ENCODE results near the gene LALBA. TPM values are rescaled to one million over a fixed set of nuclear protein-coding genes. Genes with fewer than 3 reads are reported as not detected.
"Not testable (repeated sequence)": the region's sequence is repeated elsewhere in the genome, so short reads cannot be mapped to it uniquely, and the experiment has no call there.

The LALBA gene
- total RNA-seq, 1 experiment from 2014 or later, result not detected

DNA sequence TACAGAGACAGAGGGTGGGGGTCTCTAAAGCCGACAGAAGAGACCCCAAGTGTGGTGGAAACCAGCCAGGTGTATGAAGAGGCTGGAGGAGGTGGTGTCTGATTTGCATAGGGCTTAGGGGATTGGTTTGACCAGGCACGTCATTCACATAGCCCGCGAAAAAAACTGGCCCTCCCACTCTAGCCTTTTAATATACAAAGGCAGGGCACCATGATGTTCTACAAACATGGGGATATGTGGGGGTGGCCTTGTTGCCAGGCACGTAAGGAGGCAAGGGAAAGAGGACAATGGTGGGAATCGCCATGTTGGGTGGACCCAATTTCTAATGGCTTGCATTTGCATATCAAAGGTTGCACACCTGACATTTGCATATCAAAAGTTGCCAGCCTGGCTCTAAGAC, 13.2 kb downstream of the LALBA start:
- no peaks in the 10 kb centered on the region for H3K4me1 ChIP-seq (replicated peaks)
- no peaks in the 10 kb centered on the region for H3K9me3 ChIP-seq (replicated peaks)
- H3K27ac ChIP-seq, result no peak overlapping the region
- H3K36me3 ChIP-seq, result no peaks in the 10 kb centered on the region
- no peaks in the 10 kb centered on the region; the same call in 1 of the 2 replicates for H3K27me3 ChIP-seq (replicated peaks)
- H3K4me3 ChIP-seq, result no peak overlapping the region
- DNase-seq (ENCODE audit: low read depth in 1 of 2, low spot score in 2 of 2), result no peak

DNA sequence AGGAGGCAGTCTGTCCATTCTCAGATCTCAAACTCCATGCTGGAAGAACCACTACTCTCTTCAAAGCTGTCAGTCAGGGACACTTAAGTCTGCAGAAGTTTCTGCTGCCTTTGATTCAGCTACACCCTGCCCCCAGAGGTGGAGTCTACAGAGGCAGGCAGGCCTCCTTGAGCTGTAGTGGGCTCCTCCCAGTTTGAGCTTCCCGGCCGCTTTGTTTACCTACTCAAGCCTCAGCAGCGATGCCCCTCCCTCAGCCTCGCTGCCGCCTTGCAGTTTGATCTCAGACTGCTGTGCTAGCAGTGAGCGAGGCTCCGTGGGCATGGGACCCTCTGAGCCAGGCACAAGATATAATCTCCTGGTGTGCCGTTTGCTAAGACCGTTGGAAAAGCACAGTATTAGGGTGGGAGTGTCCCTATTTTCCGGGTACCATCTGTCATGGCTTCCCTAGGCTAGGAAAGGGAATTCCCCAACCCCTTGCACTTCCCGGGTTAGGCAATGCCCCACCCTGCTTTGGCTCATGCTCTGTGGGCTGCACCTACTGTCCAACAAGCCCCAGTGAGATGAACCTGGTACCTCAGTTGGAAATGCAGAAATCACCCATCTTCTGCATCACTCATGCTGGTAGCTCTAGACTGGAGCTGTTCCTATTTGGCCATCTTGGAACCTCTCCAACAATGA, 16.0 kb downstream of the LALBA start:
- not testable (repeated sequence) for H3K9me3 ChIP-seq (replicated peaks); H3K27me3 ChIP-seq (replicated peaks); H3K4me1 ChIP-seq (replicated peaks); H3K36me3 ChIP-seq; H3K27ac ChIP-seq; DNase-seq (ENCODE audit: low read depth in 1 of 2, low spot score in 2 of 2); H3K4me3 ChIP-seq

DNA sequence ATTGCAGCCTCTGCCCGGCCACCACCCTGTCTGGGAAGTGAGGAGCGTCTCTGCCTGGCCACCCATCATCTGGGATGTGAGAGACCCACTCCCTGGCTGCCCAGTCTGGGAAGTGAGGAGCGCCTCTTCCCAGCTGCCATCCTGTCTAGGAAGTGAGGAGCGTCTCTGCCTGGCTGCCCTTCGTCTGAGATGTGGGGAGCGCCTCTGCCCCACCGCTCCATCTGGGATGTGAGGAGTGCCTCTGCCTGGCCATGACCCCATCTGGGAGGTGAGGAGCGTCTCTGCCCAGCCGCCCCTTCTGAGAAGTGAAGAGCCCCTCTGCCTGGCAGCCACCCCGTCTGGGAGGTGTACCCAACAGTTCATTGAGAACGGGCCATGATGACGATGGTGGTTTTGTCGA, 18.2 kb downstream of the LALBA start:
- H3K36me3 ChIP-seq; DNase-seq (ENCODE audit: low read depth in 1 of 2, low spot score in 2 of 2); H3K4me1 ChIP-seq (replicated peaks); H3K9me3 ChIP-seq (replicated peaks); H3K27ac ChIP-seq; H3K4me3 ChIP-seq; H3K27me3 ChIP-seq (replicated peaks): not testable (repeated sequence)

DNA sequence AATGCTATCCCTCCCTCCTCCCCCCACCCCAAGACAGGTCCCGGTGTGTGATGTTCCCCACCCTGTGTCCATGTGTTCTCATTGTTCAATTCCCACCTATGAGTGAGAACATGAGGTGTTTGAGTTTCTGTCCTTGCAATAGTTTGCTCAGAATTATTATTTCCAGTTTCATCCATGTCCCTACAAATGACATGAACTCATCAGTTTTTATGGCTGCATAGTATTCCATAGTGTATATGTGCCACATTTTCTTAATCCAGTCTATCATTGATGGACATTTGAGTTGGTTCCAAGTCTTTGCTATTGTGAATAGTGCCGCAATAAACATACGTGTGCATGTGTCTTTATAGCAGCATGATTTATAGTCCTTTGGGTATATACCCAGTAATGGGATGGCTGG, 22.8 kb downstream of the LALBA start:
- H3K27me3 ChIP-seq (replicated peaks); DNase-seq (ENCODE audit: low read depth in 1 of 2, low spot score in 2 of 2); H3K9me3 ChIP-seq (replicated peaks); H3K4me3 ChIP-seq; H3K27ac ChIP-seq; H3K4me1 ChIP-seq (replicated peaks); H3K36me3 ChIP-seq: not testable (repeated sequence)

DNA sequence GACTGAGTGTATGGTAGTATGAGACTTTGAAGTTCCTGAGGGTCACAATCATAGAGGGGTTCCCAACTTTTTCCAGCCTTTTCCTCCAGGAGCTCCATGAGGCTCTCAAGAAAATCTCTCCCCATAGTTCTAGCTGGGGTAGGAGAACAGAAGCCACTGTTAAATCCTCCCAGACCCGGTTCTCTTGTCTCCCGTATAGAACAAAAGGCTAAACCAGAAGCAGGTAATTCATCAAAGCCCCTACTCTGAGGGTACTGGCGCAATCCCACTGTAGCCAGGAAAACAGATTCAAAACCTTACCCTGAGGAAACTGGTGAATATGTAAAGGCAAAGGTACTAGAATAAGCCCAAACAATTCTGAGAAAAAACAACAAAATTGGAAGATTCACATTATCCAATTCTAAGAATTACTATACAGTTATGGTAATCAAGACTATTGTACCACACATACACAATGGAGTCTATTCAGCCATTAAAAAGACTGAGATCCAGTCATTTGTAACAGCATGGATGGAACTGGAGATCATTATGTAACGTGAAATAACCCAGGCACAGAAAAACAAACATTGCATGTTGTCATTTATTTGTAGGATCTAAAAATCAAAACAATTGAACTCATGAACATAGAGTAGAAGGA, 23.9 kb downstream of the LALBA start:
- no peak overlapping the region for H3K27ac ChIP-seq
- H3K9me3 ChIP-seq (replicated peaks), result no peaks in the 10 kb centered on the region
- H3K27me3 ChIP-seq (replicated peaks), result peaks cover 4% of the 10 kb centered on the region; the same call in 1 of the 2 replicates
- H3K36me3 ChIP-seq, result no peaks in the 10 kb centered on the region
- H3K4me3 ChIP-seq, result no peak overlapping the region
- no peak for DNase-seq (ENCODE audit: low read depth in 1 of 2, low spot score in 2 of 2)
- no peaks in the 10 kb centered on the region for H3K4me1 ChIP-seq (replicated peaks)

DNA sequence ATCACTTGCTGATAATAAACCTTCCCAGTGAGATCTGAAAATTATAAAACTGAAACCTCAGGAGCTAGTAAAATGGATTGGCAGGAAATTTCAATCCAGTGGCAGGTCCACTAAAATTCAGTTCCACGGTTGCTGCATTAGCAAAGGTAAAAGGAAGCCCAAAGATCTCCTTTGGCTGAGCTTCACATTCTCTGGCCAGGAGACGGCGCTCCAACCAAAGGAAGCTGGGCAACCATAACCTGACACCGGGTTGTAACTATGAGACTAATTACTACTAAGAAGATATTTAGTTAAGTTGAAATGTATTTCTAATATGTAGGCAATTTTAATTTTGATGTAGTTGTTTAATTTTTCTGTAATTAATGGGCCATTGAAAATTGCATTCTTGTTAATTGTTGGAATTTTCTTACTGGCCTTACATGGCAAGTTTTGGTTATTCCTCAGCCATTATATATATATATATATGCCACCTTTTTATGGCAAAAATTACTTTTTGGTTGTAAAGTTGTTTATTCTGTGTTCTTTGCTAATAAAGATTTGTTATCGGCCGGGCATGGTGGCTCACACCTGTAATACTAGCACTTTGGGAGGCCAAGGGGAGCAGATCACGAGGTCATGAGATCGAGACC, 27.4 kb downstream of the LALBA start:
- Histone ChIP-seq H3K27me3 (replicated peaks) (peaks cover 4% of the 10 kb centered on the region; the same call in 1 of the 2 replicates), H3K9me3 (replicated peaks) (no peaks in the 10 kb centered on the region), H3K27ac (no peak overlapping the region), H3K36me3 (no peaks in the 10 kb centered on the region), H3K4me1 (replicated peaks) (no peaks in the 10 kb centered on the region), H3K4me3 (no peak overlapping the region)
- DNase-seq (ENCODE audit: low read depth in 1 of 2, low spot score in 2 of 2), result peak in 1 of 2 experiments; percentile 25

DNA sequence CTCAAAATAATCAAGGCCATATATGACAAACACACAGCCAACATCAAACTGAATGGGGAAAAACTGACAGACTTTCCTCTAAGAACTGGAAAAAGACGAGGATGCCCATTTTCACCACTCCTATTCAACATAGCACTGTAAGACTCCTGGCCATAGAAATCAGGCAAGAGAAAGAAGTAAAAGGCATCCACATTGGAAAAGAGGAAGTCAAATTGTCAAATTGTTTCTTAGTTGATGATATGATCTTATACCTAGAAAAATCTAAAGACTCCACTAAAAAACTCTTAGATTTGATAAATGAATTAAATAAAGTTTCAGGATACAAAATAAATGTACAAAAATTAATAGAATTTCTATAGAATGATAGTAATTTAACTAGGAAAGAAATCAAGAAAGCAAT, 33.2 kb downstream of the LALBA start:
- Histone ChIP-seq H3K4me3 (no peak overlapping the region), H3K27me3 (replicated peaks) (no peaks in the 10 kb centered on the region), H3K27ac (no peak overlapping the region), H3K4me1 (replicated peaks) (no peaks in the 10 kb centered on the region), H3K36me3 (no peaks in the 10 kb centered on the region), H3K9me3 (replicated peaks) (no peaks in the 10 kb centered on the region)
- no peak for DNase-seq (ENCODE audit: low read depth in 1 of 2, low spot score in 2 of 2)

DNA sequence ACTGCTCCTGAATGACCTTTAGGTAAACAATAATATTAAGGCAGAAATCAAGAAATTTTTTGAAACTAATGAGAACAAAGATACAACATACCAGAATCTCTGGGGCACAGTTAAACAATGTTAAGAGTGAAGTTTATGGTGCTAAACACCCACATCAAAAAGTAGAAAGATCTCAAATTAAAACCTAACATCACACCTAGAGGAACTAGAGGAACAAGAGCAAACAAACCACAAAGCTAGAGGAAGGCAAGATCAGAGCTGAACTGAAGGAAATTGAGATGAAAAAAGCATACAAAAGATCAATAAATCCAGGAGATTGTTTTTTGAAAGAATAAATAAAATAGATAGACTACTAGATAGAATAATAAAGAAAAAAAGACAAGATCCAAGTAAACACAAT, 37.2 kb downstream of the LALBA start:
- Histone ChIP-seq H3K9me3 (replicated peaks) (no peaks in the 10 kb centered on the region), H3K27ac (no peak overlapping the region), H3K4me1 (replicated peaks) (no peaks in the 10 kb centered on the region), H3K4me3 (no peak overlapping the region), H3K36me3 (no peaks in the 10 kb centered on the region), H3K27me3 (replicated peaks) (peaks cover 8% of the 10 kb centered on the region; the same call in 1 of the 2 replicates)
- DNase-seq (ENCODE audit: low read depth in 1 of 2, low spot score in 2 of 2), result no peak

DNA sequence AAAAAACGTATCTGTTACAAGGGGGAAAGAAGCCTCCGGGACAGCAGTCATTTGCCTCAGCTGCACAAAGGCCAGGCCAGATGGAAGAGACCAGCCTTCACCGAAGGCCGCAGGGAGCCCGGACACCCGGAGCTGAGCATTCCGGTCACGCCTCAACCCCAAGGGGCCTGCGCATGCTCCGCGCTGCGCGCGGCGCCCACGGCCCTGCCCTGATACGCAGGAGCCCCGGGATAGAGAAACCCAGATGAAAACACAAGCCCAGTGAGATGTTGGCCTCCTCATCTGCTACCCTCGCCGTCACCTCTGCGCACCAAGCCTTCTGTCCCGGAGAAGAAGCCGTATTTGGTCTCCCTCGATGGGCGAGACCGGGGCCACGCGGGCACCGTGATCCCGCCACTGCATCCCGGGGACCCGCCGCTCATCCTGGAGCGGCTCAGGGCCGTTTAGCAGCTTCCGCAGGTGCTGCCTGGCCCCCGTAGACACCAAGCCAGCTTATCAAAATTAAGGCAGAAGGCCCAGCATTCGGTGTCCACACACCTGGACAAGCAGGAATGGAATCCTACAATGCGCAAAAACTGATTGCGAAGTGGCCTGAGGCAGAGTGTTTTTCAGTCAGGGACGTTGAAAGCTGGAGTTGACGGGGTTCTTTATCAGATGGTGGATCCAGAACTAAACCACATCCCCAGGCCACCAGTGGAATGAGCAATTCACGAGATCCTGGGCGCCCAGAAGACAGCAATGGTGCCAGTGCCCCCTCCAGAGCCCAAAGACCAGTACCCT, 41.8 kb downstream of the LALBA start:
- no peak for DNase-seq (ENCODE audit: low read depth in 1 of 2, low spot score in 2 of 2)
- H3K36me3 ChIP-seq, result no peaks in the 10 kb centered on the region
- peaks cover 14% of the 10 kb centered on the region for H3K27me3 ChIP-seq (replicated peaks)
- H3K4me1 ChIP-seq (replicated peaks), result no peaks in the 10 kb centered on the region
- H3K27ac ChIP-seq, result no peak overlapping the region
- no peak overlapping the region for H3K4me3 ChIP-seq
- H3K9me3 ChIP-seq (replicated peaks), result no peaks in the 10 kb centered on the region

DNA sequence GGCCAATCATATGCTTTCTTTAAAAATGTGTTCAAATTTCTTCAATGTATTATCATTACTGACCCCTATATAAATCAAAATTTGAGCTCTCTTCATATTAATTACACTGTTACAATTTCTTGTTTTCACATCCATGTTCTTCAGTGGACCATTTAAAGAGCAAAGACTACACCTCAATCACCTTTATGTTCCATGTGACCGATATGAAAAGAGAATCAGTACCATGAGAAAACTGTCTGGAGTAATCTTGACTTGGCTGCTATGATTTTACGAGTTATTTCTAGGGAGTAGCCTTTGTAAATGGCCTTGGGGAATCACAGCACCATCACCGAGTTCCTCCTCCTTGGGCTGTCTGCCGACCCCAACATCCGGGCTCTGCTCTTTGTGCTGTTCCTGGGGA, 44.5 kb downstream of the LALBA start, which contains the start of gene OR8S1:
Gene OR8S1 (plus strand): TSS at position 301 of the 400 bp plus-strand sequence. CDS start 0 bp downstream, at position 301.
- Histone ChIP-seq H3K4me3 (no peak within 1 kb of the TSS), H3K4me1 (replicated peaks) (no peaks in the 10 kb centered on the region), H3K9me3 (replicated peaks) (no peaks in the 10 kb centered on the region), H3K36me3 (no peaks in the 10 kb centered on the region), H3K27me3 (replicated peaks) (peaks cover 17% of the 10 kb centered on the region), H3K27ac (no peak within 1 kb of the TSS)
- no peak for DNase-seq (ENCODE audit: low read depth in 1 of 2, low spot score in 2 of 2)

DNA sequence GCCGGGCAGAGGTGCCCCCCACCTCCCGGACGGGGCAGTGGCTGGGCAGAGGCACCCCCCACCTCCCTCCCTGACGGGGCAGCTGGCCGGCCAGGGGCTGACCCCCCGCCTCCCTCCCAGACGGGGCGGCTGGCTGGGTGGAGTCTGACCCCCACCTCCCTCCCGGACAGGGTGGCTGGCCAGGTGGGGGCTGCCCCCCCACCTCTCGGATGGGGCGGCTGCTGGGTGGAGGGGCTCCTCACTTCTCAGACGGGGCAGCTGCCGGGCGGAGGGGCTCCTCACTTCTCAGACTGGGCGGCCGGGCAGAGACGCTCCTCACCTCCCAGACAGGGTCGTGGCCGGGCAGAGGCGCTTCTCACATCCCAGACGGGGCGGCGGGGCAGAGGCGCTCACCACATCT, 49.5 kb downstream of the LALBA start:
- not testable (repeated sequence) for DNase-seq (ENCODE audit: low read depth in 1 of 2, low spot score in 2 of 2); H3K27me3 ChIP-seq (replicated peaks)

More for the DNA sequence above, 49.5 kb downstream of the LALBA start:
- not testable (repeated sequence) for H3K36me3 ChIP-seq; H3K4me3 ChIP-seq; H3K4me1 ChIP-seq (replicated peaks); H3K27ac ChIP-seq; H3K9me3 ChIP-seq (replicated peaks)
